Measurements from ENCODE around the gene PXK.
"Not testable (repeated sequence)": the region's sequence is repeated elsewhere in the genome, so short reads cannot be mapped to it uniquely, and the experiment has no call there.

Gene PXK

GRCh38 chr3:58434511-58434910 is 101.8 kb downstream of the PXK start:
- CTCF ChIA-PET, result interaction anchor here (0.6 kb wide), 1 partner anchor 426 kb away, joined by 3 read pairs; no protein-coding TSS in a partner anchor
- POLR2A ChIA-PET (ENCODE audit: low non-redundant PET), result no interaction called here
- DNase-seq (ENCODE audit: low spot score), result no peak
- TF ChIP-seq, protein P1, sequence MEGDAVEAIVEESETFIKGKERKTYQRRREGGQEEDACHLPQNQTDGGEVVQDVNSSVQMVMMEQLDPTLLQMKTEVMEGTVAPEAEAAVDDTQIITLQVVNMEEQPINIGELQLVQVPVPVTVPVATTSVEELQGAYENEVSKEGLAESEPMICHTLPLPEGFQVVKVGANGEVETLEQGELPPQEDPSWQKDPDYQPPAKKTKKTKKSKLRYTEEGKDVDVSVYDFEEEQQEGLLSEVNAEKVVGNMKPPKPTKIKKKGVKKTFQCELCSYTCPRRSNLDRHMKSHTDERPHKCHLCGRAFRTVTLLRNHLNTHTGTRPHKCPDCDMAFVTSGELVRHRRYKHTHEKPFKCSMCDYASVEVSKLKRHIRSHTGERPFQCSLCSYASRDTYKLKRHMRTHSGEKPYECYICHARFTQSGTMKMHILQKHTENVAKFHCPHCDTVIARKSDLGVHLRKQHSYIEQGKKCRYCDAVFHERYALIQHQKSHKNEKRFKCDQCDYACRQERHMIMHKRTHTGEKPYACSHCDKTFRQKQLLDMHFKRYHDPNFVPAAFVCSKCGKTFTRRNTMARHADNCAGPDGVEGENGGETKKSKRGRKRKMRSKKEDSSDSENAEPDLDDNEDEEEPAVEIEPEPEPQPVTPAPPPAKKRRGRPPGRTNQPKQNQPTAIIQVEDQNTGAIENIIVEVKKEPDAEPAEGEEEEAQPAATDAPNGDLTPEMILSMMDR (conservative IDR thresholded peaks at IDR 0.05; ENCODE audit: low read depth), result no peak
- H3K27ac ChIP-seq, result peak overlapping the region; percentile 82

- peak overlapping the region; percentile 82 for H3K27ac ChIP-seq
- peak; percentile 75 for DNase-seq (ENCODE audit: low spot score)
- POLR2A ChIA-PET (ENCODE audit: low non-redundant PET), result no interaction called here
- TF ChIP-seq, protein P1 (conservative IDR thresholded peaks at IDR 0.05; ENCODE audit: low read depth), result no peak
- CTCF ChIA-PET, result interaction anchor here (0.5 to 0.6 kb wide), 2 partner anchors 65 to 426 kb away, joined by 3 read pairs; no protein-coding TSS in a partner anchor
Observed at GRCh38 chr3:58434990-58435389, 102.3 kb downstream of the PXK start.

- H3K27ac ChIP-seq; DNase-seq (ENCODE audit: low spot score); POLR2A ChIA-PET (ENCODE audit: low non-redundant PET); CTCF ChIA-PET: not testable (repeated sequence)
Observed at GRCh38 chr3:58437276-58437675, 104.6 kb downstream of the PXK start.

- H3K27ac ChIP-seq; CTCF ChIA-PET; POLR2A ChIA-PET (ENCODE audit: low non-redundant PET); DNase-seq (ENCODE audit: low spot score): not testable (repeated sequence)
Observed at GRCh38 chr3:58440996-58441355, 108.3 kb downstream of the PXK start.

DNA sequence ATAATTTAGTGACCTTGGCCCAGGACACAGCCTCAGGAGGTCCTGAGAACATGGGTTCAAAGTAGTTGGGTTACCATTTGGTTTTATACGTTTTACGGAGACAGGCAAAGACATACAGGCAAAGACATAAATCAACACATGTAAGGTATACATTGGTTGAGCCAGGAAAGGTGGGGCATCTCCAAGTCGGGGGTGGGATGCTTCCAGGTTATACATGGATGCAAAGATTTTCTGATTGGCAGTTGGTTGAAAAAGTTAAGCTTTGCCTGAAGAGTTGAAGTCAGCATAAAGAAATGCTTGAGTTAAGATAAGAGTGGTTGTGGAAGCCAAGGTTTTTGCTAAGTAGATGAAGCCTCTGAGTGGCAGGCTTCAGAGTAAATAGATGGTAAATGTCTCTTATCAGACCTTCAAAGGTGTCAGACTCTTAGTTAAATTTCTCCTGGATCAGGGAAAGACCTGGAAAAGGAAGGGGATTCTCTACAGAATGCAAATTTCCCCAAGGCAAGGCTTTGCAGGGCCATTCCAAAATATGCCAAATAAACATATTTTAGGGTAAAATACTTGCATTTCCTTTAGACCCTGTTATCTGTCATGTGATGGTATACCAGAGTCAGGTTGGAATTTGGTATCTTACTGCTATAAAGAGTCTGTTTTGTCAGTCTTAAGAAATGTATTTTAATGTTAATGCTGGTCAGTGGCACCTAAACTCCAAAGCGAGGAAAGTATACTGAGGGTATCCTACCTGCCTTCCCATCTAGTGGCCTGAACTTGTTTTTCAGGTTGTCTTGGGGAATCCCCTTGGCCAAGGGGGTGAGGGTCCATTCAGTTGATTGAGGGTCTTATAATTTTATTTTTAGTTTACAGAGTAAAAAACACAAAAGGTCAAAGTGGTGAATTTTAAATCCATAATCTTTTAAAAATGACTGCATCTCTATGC is 109.1 kb downstream of the PXK start:
- POLR2A ChIA-PET (ENCODE audit: low non-redundant PET), result no interaction called here

DNA sequence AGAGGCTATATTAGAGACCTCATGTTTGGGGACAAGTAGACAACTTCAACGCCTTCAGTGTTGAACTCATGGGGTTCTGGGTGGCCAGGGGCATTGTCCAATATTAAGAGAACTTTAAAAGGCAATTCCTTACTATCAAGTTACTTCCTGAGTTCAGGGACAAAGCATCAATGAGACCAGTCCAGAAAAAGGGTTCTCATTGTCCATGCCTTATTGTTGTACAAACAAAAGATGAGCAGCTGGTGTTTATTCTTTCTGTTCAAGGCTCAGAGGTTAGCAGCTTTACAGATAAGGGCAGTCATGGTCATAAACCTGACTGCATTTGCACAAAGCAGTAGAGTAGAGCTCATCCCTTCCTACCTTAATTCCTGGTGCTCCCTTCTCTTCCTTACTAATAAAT is 119.5 kb downstream of the PXK start:
- POLR2A ChIA-PET (ENCODE audit: low non-redundant PET), result no interaction called here
- no peak overlapping the region for H3K27ac ChIP-seq
- DNase-seq (ENCODE audit: low spot score), result no peak
- TF ChIP-seq, protein P1 (conservative IDR thresholded peaks at IDR 0.05; ENCODE audit: low read depth), result no peak
- CTCF ChIA-PET, result interaction anchor here (1.1 kb wide), 1 partner anchor 11 kb away, joined by 3 read pairs; no protein-coding TSS in a partner anchor

More for the DNA sequence above, 109.1 kb downstream of the PXK start:
- TF ChIP-seq, protein P1 (conservative IDR thresholded peaks at IDR 0.05; ENCODE audit: low read depth), result no peak
- no peak overlapping the region for H3K27ac ChIP-seq
- DNase-seq (ENCODE audit: low spot score), result no peak
- CTCF ChIA-PET, result no interaction called here

GRCh38 chr3:58459160-58459559 is 126.5 kb downstream of the PXK start:
- no peak for DNase-seq (ENCODE audit: low spot score)
- ChIA-PET CTCF (no interaction called here), POLR2A (ENCODE audit: low non-redundant PET) (no interaction called here)
- TF ChIP-seq, protein P1 (conservative IDR thresholded peaks at IDR 0.05; ENCODE audit: low read depth), result no peak
- H3K27ac ChIP-seq, result no peak overlapping the region

All from RWPE1 (cell line).